Pons (tissue), 1 donor: Measurements from ENCODE around the gene FSTL1.
A peak's percentile ranks its signal among the peaks of the same experiment; 100 is the strongest.
"Not testable (repeated sequence)": the region's sequence is repeated elsewhere in the genome, so short reads cannot be mapped to it uniquely, and the experiment has no call there.

Experiments
- DNase-seq: peaks from one replicate; pipeline ENCODE4 v3.0.0-alpha.2; 2016; ENCODE audit warnings: low spot score

The FSTL1 gene

DNA sequence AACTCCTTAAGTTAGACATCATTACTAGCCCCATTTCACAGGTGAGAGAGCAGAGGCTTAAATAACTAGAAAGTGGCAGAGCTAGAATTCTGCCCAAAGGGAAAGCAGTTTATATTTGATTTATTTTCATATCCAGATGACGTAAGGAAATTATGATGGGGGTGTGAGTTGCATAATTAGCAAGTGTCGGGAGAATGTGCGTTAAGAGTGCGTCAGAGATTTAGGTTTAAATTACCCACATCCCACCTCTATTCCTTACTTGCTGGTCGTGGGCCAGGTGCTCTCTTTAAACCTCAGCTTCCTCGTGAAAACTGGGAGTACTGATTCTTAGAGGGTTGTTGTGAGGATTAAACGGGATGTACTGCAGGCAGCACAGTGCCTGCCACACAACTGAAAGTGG, 32.3 kb downstream of the FSTL1 start:
- DNase-seq, result no peak

DNA sequence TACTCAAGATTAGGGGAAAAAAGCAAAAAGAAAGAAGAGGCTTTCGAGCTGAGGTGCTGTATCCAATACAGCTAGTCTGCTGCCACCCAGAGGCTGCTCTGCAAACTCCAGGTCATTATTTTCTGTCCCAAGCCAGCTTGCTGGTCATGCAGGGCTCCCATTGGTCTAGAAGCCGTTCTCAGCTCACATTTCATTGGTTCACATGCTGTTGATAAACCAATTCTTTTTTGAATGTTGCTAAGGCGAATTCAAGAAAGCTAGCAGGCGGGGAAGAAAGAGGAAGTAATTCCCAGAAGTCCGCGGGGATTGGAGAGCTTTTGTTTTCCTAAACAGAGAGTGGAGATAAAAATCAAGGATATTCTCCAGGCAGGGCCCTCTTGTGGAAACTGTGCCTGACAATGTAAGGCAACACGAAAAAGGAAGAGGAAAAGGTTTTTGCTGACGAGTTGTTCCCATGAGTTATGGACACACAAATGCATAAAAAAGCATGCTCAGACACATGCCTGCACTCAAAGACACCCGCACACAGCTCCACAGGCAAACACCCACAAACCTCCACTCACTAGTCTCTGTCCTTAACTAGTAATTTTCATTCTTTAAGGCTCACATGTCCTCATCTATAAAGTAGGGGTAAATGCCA, 33.4 kb downstream of the FSTL1 start:
- peak; percentile 99 for DNase-seq

DNA sequence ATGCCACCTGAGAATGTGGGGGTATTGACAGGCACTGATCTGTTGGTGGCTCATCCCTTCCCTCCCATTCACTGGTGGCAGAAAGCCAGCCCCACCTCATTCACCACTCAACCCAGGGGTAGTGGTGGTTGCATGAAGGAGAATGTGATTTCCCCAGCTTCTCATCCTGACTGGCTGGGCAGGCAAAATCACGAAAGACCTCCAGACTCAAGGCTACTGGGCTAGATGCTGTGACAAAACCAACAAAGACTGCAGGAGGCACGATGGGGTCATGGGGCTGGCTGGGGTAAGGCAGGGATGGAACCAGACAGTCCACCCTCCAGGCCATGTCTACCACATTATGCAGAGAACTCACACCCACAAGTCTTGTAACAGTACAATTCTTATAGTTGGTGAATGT, 33.9 kb downstream of the FSTL1 start:
- no peak for DNase-seq

DNA sequence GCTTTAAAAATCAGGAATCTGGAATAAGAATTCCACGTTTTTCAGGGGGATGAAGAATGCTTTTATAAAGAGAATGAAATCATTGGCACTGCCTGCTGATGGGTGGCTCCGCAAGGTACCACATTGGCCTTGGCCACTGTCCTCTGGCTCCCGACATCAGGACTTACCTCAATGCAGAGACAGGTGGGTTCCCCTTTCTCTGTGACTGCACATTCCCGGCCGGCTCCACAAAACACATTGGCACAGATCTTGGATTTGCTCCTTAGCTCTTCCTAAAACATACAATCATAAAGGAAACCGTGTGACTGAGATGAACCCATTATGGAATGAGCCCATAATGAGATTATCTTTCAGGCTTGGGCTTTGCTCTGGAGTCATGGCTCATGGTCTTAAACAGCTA, 35.0 kb downstream of the FSTL1 start:
- no peak for DNase-seq

DNA sequence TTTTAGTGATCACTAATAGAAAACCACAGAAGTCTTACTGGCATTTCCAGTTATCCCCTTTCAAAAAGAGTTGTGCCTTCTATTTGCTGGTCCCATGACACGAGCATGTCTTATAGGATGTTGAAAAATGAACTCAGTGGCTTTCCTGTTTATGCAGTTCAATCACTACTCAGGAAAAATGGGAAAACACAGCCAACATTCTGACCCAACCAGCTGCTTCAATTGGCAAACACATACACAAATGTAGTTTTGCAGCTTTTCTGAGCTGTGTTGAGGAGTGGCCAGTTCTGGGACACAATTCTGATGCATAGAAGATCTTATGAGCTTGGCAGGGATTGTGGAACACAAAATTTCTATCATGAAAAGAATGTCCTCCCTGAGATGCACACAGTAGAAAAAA, 40.3 kb downstream of the FSTL1 start:
- DNase-seq, result no peak

DNA sequence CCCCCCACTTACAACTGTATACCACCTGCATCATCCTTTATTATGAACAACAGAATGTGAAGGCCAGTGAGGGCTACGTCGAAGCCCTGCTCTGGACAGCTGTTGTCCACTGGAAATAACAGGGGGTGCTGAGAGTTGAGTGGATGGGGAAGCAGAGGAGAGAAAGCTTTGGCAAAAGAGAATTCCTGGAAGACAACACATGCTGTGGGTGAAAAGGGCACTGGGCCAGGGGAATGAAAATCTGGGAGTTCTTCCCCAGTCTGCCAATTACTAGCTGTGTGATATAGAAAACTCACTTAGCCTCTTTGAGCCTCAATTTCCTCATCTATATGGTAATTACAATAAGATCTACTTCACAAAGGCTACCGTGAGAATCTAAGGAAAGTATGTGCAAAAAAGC, 40.7 kb downstream of the FSTL1 start:
- no peak for DNase-seq

DNA sequence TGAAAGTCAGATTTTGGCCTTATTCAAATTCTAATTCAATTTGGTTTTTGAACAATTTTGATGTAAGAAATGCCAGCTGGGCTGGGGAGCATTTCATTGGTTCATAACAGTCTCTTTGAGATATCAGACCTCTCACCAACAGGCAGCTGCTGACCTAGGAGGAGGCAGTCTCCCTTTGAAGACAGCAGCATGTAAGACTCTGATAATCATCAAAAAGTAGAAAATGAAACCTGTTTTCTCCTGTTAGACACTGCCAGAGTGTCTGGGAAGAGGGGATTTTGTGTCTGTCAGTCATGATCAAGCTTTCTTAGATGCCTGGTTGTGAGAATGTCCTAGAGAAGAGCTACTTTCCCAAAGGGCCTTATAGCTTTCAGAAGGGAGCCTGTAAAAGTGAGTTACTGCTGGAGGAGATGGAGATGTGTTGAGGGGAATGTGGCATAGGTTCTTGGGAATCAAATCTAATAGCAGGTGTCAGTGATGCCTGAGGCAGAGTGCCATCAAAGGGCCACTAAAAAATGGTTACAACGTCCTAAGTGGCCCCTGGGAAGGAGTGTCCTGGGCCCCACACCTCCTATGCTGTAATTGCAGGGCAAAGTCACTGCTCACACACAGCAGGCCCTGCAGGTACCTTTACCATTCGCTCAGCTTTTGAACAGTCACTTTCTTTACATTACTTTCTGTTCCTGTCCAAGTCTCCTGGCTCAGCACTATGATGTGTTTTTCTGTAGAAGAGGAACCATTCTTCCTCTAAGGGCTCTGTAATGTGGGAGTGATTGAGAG, 43.1 kb downstream of the FSTL1 start:
- DNase-seq, result no peak

DNA sequence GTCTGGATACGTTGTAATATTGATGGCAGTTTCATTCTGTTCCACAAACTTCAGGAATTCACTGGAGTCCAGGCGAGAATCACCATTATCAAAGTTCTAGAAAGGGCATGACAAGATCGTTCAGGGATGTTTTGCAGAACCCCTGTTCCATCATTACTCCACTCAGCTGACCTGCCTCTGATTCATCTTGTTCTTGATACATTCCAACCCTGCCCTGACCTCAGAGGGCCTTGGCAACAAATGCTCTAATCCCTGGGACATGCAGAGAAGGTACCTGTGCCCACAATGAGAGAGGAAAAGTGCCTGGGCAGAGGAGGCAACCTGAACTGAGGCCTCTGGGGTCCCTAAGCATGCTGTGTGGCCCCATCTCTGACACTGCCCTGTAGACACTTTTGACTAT, 45.9 kb downstream of the FSTL1 start:
- no peak for DNase-seq

DNA sequence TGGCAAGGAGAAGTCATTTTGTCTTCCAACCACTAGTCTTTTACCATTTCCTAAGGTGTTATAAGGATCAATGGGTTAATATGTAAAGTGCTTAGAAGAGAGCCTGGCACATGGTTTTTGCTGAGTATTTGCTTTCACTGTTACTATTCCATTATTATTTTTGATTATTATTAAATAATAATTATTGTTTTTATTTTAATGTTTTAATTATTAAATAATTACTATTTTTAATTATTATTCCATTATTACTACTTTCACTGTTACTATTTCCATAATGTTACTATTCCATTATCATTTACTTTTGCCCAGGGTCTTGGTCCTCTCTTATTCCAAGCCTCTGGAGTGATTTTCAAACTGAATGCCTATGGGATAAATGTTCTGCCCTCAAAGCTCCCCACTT, 48.5 kb downstream of the FSTL1 start:
- DNase-seq, result no peak

DNA sequence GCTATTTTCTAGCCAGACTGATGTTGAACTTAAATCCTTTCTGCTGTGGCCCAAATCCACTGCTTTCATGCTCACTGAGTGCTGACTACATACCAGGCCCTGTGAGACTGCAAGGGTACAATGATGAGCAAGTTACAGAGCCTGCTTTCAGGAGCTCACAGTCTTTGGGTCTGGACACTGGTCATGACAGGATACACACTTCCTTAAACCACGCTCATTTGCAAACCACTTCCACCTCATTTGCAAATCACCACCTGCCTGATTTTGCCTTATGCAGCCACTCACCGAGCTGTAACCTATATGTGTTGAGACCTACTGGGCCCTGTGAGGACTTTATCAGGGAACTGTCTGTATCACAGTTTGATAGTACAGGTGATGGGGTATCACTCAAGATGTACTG, 51.4 kb downstream of the FSTL1 start:
- no peak for DNase-seq

DNA sequence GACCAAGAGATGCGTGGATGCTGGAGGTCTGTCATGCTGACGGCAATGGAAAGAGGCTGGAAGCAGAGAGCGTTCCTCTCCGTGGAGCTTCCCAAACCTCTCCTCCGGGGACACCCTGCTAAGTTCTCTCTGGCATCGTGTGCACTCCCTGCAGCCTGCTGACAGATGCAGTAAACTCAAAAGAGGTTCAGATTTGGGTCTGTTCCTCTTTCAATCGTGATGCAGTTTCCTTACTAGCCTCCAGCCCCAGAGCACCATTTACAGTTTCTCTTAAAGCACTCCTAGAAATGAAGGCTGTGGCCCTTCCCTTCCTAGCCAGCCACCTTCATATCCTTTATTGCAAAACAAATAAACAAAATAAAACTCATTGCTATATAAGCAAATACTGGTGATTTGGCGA, 54.3 kb downstream of the FSTL1 start:
- no peak for DNase-seq

DNA sequence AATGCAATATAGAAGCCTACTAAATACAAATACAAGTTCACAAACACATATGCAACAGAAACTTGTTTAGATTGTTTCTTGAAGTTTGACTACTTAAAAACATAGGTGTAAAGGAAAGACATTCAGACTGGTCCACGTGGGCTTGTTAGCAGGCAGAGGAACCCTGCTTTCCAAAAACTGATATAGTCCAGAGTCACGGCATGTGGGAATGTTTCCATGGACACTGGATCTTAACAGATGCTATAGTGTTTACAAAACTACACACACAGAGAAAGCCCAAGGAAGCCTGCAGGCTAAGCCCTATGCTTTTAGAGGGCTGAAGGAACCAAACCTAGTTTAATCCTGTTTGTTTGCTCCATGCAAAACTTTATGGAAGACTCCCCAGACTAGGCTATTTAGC, 56.4 kb downstream of the FSTL1 start:
- DNase-seq, result no peak

DNA sequence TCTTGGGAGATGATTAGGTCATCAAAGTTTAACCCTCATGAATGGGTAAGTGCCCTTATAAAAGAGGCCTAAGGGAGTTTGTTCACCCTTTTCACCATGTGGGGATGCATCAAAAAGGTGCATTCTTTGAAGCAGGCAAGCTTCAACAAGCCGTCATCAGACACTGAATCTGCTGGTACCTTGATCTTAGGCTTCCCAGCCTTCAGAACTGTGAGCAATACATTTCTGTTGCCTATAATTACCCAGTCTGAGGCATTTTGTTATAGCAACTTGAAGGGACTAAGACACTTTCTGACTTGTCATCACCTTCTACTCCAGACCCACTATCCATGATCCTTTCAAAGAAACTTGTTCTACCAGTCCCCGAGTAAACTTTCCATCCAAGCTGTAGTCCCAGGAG, 57.0 kb downstream of the FSTL1 start:
- DNase-seq, result no peak

DNA sequence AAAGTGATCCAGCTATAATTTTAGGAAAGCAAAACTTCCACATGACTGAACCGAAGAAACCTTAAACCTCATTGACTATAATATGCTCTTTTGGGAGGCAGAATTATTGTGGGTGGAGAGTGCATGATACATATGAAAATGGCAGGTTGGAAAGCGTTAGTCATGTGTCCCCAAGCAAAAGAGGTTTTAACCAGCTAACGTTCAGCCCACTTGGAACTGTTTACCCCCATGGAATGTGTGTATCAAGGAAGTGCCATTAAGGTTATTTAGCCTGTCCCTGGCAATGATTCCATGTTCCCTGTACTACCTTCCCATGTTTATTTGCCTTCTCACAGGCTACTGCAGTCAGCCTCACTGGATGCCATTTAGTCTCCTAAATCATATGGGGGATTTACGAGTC, 57.5 kb downstream of the FSTL1 start:
- DNase-seq, result no peak

DNA sequence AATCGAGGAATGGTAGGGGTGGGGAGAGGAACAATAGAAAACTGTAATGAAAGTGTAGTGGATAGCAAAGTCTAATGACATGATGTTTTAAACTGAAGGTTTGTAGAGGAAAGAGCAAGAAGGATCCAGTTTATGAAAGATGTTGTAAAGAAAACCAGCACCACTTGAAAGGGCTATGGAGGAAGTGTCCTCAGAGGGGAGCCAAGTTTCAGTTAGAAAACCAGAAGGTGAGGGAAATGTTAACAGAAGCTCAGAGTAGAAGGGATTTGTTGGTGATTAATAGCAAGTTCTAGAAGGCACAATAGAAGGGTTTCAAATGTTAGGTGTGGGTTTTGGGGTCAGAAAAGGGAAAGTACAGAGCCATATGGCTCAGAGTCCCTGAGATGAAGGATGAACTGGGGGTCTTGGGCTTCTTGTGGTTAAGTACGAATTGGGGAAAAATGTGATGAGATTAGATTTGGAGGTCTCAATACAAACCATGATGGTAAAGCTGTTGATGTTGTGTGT, 67.8 kb downstream of the FSTL1 start:
- DNase-seq, result no peak

DNA sequence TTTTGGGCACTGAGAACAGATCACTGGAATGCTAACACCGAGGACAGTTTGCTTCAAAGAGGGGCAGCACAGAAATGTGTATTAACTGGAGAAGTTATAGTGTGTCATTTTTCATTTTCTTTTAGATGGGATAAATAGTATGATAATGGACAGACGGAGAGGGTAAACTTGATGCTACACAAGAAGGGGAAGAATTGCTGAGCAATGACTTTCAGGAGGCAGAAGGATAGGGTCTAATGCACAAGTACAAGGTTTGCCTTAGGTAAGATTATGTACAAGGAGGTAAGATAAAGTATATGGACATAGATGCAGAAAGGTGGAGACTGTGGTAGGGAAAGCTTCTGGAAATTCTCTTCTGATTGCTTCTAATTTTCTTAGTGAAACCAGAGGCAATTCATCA, 69.3 kb downstream of the FSTL1 start:
- no peak for DNase-seq

DNA sequence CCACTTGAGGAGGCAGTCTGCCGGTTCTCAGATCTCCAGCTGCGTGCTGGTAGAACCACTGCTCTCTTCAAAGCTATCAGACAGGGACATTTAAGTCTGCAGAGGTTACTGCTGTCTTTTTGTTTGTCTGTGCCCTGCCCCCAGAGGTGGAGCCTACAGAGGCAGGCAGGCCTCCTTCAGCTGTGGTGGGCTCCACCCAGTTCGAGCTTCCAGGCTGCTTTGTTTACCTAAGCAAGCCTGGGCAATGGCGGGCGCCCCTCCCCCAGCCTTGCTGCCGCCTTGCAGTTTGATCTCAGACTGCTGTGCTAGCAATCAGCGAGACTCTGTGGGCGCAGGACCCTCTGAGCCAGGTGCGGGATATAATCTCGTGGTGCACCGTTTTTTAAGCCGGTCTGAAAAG, 72.8 kb downstream of the FSTL1 start:
- not testable (repeated sequence) for DNase-seq

DNA sequence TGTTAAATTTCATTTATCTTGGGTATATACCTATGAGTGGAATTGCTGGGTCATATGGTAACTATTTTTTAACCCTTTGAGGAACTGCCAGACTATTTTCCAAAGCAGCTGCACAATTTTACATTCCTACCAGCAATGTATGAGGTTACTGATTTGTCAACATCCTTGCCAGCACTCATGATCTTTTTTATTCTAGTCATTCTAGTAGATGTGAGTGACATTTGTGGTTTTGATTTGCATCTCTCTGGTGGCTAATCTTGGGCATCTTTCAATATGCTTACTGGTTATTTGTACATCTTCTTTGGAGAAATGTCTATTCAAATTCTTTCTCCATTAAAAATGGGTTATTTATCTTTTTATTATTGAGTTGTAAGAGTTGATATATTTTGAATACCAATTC, 80.3 kb downstream of the FSTL1 start:
- DNase-seq, result no peak

DNA sequence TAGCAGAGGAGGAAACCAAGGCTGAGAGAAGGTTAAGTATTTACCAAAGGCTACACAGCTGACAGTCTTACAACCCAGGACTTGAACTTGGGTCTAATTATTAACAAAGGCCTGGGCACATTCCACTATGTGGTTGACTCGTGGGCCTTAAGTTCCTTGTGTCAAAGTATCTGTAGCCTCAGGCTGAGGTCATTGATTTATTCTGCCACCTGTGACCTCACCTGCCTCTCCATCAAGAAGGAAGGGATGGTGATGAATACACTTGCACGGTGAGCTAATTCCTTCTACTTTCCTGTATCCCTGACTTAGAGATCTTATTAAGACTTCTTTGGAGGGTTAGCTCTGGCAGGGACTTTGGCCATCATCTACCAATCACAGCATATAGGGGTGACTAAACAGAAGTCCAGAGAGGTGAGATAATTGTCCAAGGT, 81.7 kb downstream of the FSTL1 start:
- no peak for DNase-seq

DNA sequence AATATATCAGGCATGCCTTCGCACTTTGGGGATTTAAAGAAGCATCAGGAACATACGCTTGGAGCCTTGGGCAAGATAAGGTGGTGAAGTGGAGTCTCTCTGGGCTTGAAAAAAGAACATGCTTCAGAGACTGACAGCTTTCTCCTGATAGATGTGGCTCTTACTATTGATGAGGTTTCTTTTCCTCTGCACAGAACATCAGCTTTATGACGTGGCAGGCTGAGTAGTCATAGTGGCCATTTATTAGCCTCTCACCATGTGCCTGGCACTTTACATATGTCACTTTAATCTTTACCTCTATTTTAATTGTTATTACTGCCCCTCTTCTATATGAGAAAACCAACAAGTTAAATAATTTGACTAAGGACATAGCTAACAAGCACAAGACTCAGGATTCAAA, 82.6 kb downstream of the FSTL1 start:
- no peak for DNase-seq

DNA sequence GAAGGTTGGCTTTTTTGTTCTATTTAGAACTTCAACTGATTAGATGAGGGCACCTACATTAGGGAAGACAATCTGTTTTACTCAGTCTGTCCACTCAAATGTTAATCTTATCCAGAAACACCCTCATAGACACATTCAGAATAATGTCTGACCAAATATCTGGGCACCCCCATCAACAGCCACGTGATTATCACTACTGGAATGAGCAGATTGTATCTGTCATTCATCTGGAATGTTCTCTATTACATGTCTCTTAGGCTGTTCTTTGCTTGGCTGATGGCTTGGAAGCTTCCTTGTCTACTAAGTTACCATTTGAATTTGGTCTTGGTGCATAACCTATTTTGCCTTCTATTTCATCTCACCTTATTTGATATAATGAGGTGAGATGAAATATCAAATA, 86.0 kb downstream of the FSTL1 start:
- DNase-seq, result no peak

DNA sequence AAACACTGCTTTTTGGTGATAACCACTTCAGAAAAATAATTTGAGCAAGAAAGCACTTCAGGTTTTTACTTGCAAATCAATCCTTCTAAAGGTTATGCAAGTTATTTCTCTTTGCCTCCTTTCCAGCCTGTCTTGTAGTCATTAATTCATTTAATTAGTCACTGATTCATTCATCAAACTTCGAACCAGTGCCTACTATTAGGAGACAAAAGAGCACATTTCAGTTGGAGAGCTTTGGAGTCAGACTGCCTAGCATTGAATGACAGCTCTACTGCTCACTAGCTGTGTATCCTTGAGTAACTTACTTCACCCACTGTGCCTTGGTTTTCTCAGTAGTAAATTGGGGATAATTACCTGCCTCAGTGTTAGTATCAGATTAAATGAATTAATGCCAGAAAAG, 86.7 kb downstream of the FSTL1 start:
- no peak for DNase-seq

DNA sequence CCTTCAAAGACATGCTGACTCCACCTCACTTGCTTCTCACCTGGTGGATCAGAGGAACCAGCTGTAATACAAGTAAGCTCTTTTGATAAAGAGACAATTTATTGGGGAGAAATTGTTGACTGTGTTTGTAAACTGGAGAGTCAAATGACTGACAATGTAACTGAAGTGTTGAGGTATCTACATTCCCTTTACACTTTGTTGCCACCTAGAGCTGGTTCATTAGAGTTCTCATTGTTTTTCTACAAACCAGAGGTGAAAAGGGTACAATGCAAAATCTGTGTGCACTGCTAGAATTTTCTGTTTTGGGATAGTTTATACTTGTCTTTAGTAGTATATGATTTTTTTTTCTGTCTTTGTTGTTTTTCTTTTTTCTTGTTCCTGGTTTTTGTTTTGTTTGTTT, 93.0 kb downstream of the FSTL1 start:
- DNase-seq, result no peak

DNA sequence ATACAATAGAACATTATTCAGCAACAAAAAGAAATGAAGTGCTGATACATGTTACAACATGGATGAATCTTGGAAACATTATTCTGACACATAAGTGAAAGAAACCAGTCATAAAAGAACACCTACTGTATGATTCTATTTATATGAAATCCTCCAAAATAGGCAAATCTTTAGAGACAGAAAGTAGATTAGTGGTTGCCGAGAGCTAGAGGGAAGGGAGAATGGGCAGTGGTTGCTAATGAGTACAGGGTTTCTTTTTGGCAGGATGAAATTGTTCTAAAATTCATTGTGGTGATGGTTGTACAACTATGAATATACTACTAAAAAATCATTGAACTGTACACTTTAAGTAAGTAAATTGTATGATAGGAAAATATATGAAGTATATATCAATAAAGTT, 95.3 kb downstream of the FSTL1 start:
- DNase-seq, result no peak
